Measurements from ENCODE around the gene CFAP57.

- no peak for TF ChIP-seq MIER3 (CRISPR knock-in tag; IDR thresholded peaks at IDR 0.05; ENCODE audit: borderline replicate concordance)
- TF ChIP-seq NFE2L1 (CRISPR knock-in tag; IDR thresholded peaks at IDR 0.05; ENCODE audit: borderline replicate concordance) = no peak
- no peak for TF ChIP-seq MNT (IDR thresholded peaks at IDR 0.05)
- TF ChIP-seq ZFP36 (IDR thresholded peaks at IDR 0.05; ENCODE audit: borderline replicate concordance, low read depth, low read length, partially characterized antibody) = no peak
- no peak for TF ChIP-seq USF2 (IDR thresholded peaks at IDR 0.05; ENCODE audit: low read depth, low read length)
- TF ChIP-seq USF2 (CRISPR knock-in tag; IDR thresholded peaks at IDR 0.05; ENCODE audit: borderline replicate concordance) = no peak
Observed at GRCh38 chr1:43270421-43271095, 98.4 kb downstream of the CFAP57 start.
